Ishikawa (cell line): ENCODE results near the gene IL20RB.

Experiments used
- EGR1 ChIP-seq: IDR thresholded peaks from 2 replicates; pipeline ENCODE4 v1.6.1; 2012
- EP300 ChIP-seq: IDR thresholded peaks from 2 replicates; pipeline ENCODE4 v1.6.1; 2012; ENCODE audit warnings: borderline replicate concordance
- NFIC ChIP-seq: IDR thresholded peaks from 2 replicates; pipeline ENCODE4 v1.6.1; 2012
- RAD21 ChIP-seq: IDR thresholded peaks from 2 replicates; pipeline ENCODE4 v1.6.1; 2012; ENCODE audit warnings: low read depth
- REST ChIP-seq: IDR thresholded peaks from 2 replicates; pipeline ENCODE4 v1.6.1; 2012; ENCODE audit warnings: low read depth, mild to moderate bottlenecking
- TAF1 ChIP-seq: IDR thresholded peaks from 2 replicates; pipeline ENCODE4 v1.6.1; 2012; ENCODE audit warnings: low read depth, mild to moderate bottlenecking
- TEAD4 ChIP-seq: IDR thresholded peaks from 2 replicates; pipeline ENCODE4 v1.6.1; 2012
- USF1 ChIP-seq: IDR thresholded peaks from 2 replicates; pipeline ENCODE4 v1.6.1; 2012

- no peak for TF ChIP-seq EP300
- no peak for TF ChIP-seq NFIC
- no peak for TF ChIP-seq REST
- no peak for TF ChIP-seq EGR1
- TF ChIP-seq TEAD4, result no peak
- no peak for TF ChIP-seq RAD21
- TF ChIP-seq TAF1, result no peak
- TF ChIP-seq USF1, result no peak
Measured at GRCh38 chr3:136916223-136916622, 41.6 kb upstream of the IL20RB start.
